Colonic mucosa (tissue), 4 donors: ENCODE measurements around the gene PAK4. TPM values are rescaled to one million over a fixed set of nuclear protein-coding genes. Genes with fewer than 3 reads are reported as not detected.

Experiments
- DNase-seq: peaks from one replicate; pipeline ENCODE4 v3.0.0-alpha.2; 2020
- H3K27ac ChIP-seq: fragments of 200-600 bp; one replicate; pipeline ENCODE4 v1.8.0; 2021
- H3K27me3 ChIP-seq: fragments of 200-600 bp; one replicate; pipeline ENCODE4 v1.8.0; 2021
- H3K36me3 ChIP-seq: fragments of 200-600 bp; one replicate; pipeline ENCODE4 v1.8.0; 2021
- H3K4me1 ChIP-seq: fragments of 200-600 bp; one replicate; pipeline ENCODE4 v1.8.0; 2021; ENCODE audit warnings: mild to moderate bottlenecking
- H3K4me3 ChIP-seq: fragments of 200-600 bp; one replicate; pipeline ENCODE4 v1.8.0; 2021
- H3K9ac ChIP-seq, 2 donors: one replicate each; pipeline ENCODE4 v1.7.0; 2013; ENCODE audit warnings: control low read depth in 2 of 2, low read depth in 2 of 2, low read length in 2 of 2
- H3K9me3 ChIP-seq: fragments of 200-600 bp; one replicate; pipeline ENCODE4 v1.8.0; 2021
- intact Hi-C: fragments of 100-400 bp; cut with DNase I; formaldehyde crosslinking; loops from one replicate; pipeline ENCODE4 v1.14.1; 2022
- total RNA-seq, 2 donors: library from RNA; stranded (reverse); fragmentation: NEBNext Ultra II Directional in 1 of 2; extraction: Animal tissue kit (Norgen Biotek cat#: 25700) in 1 of 2; gene quantifications; one replicate each; pipeline ENCODE4 v1.2.1, GENCODE V29; 2021
- TF ChIP-seq, protein P1 (sequence below): fragments of 200-600 bp; IDR thresholded peaks from one replicate; pipeline ENCODE4 v1.8.0; 2022; ENCODE audit warnings: antibody characterized with exemption, mild to moderate bottlenecking
- donor health status: healthy.
- donor health status: DM: no; HTN: no; CAD: no.
- donor health status: DM: no; HTN: no; CAD: no.

Gene PAK4
- total RNA-seq, 2 donors from 2014 or later: 85.5 to 127 TPM

DNA sequence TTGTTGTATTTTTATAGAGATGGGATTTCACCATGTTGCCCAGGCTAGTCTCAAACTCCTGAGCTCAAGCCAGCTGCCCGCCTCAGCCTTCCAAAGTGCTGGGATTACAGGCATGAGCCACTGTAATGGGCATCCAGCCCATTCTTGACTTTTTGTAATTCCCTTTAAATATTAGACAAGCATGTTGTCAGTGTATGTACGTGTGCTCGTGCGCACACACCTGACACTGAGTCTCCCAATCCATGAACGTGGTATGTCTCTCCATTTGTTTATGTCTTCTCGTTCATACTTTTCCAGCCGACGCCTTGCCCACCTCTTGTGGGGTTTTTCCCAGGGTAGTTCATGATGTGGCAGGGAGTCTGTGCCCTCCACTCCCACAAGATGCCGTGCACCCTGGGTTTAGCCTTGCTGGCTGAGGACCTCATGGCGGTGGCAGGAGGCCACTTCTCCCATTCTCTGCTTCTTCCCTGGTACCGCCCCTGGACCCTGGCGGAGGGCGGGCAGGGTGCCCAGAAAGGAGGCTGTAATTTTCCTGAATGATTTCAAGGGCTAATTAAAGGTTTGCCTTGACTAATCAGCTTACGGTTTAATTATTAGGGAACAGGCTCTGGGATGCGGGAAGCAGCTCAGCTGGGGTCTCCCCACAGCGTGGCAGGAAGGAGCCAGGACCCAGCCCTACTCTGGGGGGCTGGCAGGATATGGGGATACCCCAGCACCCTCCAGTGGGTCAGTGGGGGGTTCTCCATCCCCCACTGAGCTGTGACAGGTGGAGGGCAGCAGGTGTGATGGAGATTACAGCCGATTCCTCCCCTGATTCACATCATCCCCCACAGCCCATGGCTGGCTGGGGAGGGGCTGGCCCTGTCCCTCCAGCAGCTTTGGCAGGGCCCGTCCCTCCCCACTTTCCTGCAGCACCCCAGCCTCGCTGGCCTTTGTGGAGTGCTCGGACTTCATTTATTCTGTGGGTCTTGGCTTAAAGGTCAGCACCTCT, 12.9 kb downstream of the PAK4 start:
- intact Hi-C loops: no loop called here
- H3K4me3 ChIP-seq: no peak overlapping the region
- no peaks in the 10 kb centered on the region for H3K27me3 ChIP-seq
- H3K4me1 ChIP-seq: peaks cover 8% of the 10 kb centered on the region
- TF ChIP-seq, protein P1, sequence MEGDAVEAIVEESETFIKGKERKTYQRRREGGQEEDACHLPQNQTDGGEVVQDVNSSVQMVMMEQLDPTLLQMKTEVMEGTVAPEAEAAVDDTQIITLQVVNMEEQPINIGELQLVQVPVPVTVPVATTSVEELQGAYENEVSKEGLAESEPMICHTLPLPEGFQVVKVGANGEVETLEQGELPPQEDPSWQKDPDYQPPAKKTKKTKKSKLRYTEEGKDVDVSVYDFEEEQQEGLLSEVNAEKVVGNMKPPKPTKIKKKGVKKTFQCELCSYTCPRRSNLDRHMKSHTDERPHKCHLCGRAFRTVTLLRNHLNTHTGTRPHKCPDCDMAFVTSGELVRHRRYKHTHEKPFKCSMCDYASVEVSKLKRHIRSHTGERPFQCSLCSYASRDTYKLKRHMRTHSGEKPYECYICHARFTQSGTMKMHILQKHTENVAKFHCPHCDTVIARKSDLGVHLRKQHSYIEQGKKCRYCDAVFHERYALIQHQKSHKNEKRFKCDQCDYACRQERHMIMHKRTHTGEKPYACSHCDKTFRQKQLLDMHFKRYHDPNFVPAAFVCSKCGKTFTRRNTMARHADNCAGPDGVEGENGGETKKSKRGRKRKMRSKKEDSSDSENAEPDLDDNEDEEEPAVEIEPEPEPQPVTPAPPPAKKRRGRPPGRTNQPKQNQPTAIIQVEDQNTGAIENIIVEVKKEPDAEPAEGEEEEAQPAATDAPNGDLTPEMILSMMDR: no peak
- no peak overlapping the region for H3K27ac ChIP-seq
- no peak for DNase-seq
- no peaks in the 10 kb centered on the region for H3K36me3 ChIP-seq
- H3K9me3 ChIP-seq: no peaks in the 10 kb centered on the region
- no peak overlapping the region for H3K9ac ChIP-seq

DNA sequence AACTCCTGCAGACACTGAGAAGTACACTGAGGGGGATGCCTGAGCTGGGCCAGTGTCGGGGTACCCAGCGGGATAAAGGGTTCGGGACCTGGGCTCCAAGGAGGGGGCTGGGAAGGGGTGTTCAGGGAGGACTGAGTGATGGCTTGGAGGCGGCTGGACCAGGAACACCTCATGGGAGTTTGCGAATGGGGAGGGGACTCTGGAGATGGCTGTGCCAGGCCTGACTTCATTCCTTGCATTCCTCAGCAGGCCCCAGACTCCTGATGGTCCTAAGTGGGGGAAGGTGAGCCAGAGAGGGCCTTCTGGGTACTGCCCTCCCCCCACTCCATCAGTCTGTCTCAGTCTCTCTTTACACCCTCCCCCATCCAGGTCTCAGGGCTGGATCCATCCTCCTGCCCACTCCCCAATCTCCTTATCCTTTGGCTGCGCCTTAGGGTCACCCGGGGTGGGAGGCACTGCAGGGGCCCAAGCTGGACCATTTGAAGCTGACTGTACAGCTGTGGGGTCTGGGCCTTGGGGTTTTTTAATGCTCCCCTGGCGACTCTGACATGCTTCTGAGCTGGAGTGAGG, 13.8 kb downstream of the PAK4 start:
- no peak overlapping the region for H3K4me3 ChIP-seq
- no peak overlapping the region for H3K9ac ChIP-seq
- TF ChIP-seq, protein P1: no peak
- H3K4me1 ChIP-seq: peaks cover 13% of the 10 kb centered on the region
- H3K27ac ChIP-seq: no peak overlapping the region
- no peaks in the 10 kb centered on the region for H3K9me3 ChIP-seq
- intact Hi-C loops: no loop called here
- no peak for DNase-seq
- no peaks in the 10 kb centered on the region for H3K27me3 ChIP-seq
- no peaks in the 10 kb centered on the region for H3K36me3 ChIP-seq

DNA sequence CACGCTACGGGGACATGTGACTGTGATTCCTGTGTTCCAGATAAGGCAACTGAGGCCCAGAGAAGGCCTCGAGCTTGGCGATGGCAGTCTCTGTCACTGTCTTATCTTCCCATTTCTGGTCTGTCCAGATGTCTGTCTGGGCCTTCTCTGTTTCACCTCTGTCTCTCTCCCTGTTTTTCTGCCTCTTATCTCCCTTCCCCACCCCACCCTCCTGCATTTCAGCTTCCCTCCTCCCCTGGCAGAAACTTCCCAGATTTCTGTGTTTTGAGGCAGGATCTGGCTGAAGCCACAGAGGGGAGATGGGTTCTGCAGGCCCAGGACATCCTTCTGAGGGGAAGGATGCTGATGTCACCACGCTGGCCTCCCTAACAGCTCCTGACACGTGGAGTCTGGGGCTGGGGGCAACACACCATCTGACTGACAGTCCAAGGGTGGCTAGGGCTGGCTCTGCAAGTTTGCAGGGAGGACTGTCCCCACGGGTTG, 14.4 kb downstream of the PAK4 start:
- TF ChIP-seq, protein P1: no peak
- Histone ChIP-seq H3K27me3 (no peaks in the 10 kb centered on the region), H3K4me1 (peaks cover 17% of the 10 kb centered on the region), H3K4me3 (no peak overlapping the region), H3K27ac (no peak overlapping the region), H3K9me3 (no peaks in the 10 kb centered on the region), H3K36me3 (no peaks in the 10 kb centered on the region), H3K9ac (no peak overlapping the region)
- intact Hi-C loops: no loop called here
- no peak for DNase-seq

DNA sequence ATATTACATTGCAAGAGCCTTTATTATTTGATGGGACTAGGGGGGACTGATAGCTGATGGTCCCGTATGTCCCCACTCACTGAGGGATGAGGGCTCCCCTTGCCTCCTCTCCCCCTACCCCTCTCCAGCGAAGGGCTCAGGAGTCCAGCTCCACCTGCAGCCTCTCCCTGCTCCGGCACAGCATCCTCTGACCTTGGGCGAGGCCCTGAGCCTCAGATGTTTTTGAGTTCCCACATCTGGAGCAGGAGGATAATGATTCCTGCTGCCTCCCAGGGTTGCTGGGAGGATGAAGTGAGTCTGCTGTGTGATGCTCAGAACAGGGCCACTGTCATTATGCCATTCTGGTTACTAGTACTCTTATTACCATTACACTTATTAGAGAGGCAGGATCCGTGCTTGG, 15.0 kb downstream of the PAK4 start:
- H3K36me3 ChIP-seq: no peaks in the 10 kb centered on the region
- DNase-seq: no peak
- H3K4me3 ChIP-seq: no peak overlapping the region
- TF ChIP-seq, protein P1: no peak
- H3K4me1 ChIP-seq: peaks cover 22% of the 10 kb centered on the region
- H3K27ac ChIP-seq: no peak overlapping the region
- no peaks in the 10 kb centered on the region for H3K27me3 ChIP-seq
- H3K9ac ChIP-seq: no peak overlapping the region
- intact Hi-C loops: no loop called here
- no peaks in the 10 kb centered on the region for H3K9me3 ChIP-seq

DNA sequence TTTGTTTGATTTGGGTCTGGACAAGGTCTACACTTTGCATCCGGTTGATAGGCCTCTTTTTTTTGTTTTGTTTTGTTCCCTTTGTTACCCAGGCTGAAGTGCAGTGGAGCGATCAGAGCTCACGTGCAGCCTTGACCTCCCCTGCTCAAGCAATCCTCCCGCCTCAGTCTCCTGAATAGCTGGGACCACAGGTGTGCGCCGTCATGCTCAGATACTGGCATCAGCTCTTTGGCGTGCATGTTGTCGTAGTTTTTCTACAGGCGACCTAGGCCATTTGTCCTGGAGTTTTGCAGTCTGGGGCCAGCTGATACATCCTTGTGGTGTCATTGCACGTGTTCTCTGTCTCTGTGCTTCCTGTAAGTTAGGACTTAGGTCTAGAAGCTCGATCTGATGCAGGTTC, 16.3 kb downstream of the PAK4 start:
- Histone ChIP-seq H3K4me3 (no peak overlapping the region), H3K27ac (no peak overlapping the region), H3K9me3 (no peaks in the 10 kb centered on the region), H3K36me3 (no peaks in the 10 kb centered on the region), H3K9ac (no peak overlapping the region), H3K27me3 (no peaks in the 10 kb centered on the region), H3K4me1 (peaks cover 25% of the 10 kb centered on the region)
- no peak for DNase-seq
- intact Hi-C loops: no loop called here
- TF ChIP-seq, protein P1: no peak
